WTC11 (cell line): ENCODE results near the gene NPEPL1. TPM values are rescaled to one million over a fixed set of nuclear protein-coding genes. Genes with fewer than 3 reads are reported as not detected.
A peak's percentile ranks its signal among the peaks of the same experiment; 100 is the strongest.

Experiments used
- ATAC-seq: fragments of 200-7000 bp; cut with Tn5 transposase; 2 replicates; pipeline ENCODE4 v1.10.0; 2021; ENCODE audit warnings: mild to moderate bottlenecking, moderate library complexity
- CTCF ChIA-PET: fragments of 300-600 bp; sonication (Branson Sonifier 250); formaldehyde crosslinking; loops from one replicate; lab custom pipeline; 2021; ENCODE audit warnings: antibody characterized with exemption; lab: Charles Lee
- POLR2A ChIA-PET: fragments of 350-600 bp; sonication (Branson Sonifier 250); formaldehyde crosslinking; loops from one replicate; lab custom pipeline; 2021; ENCODE audit warnings: antibody characterized with exemption; lab: Charles Lee
- DNase-seq: peaks from one replicate; pipeline ENCODE4 v3.0.0; 2021; ENCODE audit warnings: low spot score
- H3K27ac Mint-ChIP-seq: 2 replicates; pipeline ENCODE4 v1.8.0; 2021; ENCODE audit warnings: mixed read lengths
- H3K27me3 Mint-ChIP-seq: 2 replicates; pipeline ENCODE4 v1.8.0; 2021; ENCODE audit warnings: low read depth, mild to moderate bottlenecking, moderate library complexity, mixed read lengths
- H3K36me3 Mint-ChIP-seq: 2 replicates; pipeline ENCODE4 v1.8.0; 2021; ENCODE audit warnings: mixed read lengths
- H3K4me1 Mint-ChIP-seq: 2 replicates; pipeline ENCODE4 v1.8.0; 2022; ENCODE audit warnings: mixed read lengths
- H3K4me3 Mint-ChIP-seq: 2 replicates; pipeline ENCODE4 v1.8.0; 2021; ENCODE audit warnings: mild to moderate bottlenecking, moderate library complexity, mixed read lengths
- H3K9me3 Mint-ChIP-seq: 2 replicates; pipeline ENCODE4 v1.8.0; 2021; ENCODE audit warnings: mixed read lengths
- CREB1 ChIP-seq: sonication (generic); formaldehyde crosslinking; IDR thresholded peaks from 2 replicates; pipeline ENCODE4 v1.8.0; 2023; ENCODE audit warnings: mild to moderate bottlenecking, missing genetic modification reagents
- E2F4 ChIP-seq: sonication (generic); formaldehyde crosslinking; IDR thresholded peaks from 2 replicates; pipeline ENCODE4 v1.8.1; 2022; ENCODE audit warnings: low read depth, mild to moderate bottlenecking, moderate library complexity, missing genetic modification reagents, borderline replicate concordance
- GABPB1 ChIP-seq: sonication (generic); formaldehyde crosslinking; IDR thresholded peaks from 2 replicates; pipeline ENCODE4 v1.8.1; 2023; ENCODE audit warnings: mild to moderate bottlenecking, missing genetic modification reagents
- GTF2I ChIP-seq: fragments of 250-450 bp; sonication (Bioruptor Pico); conservative IDR thresholded peaks from 2 replicates; pipeline ENCODE4 v1.4.0; 2021; ENCODE audit warnings: mild to moderate bottlenecking
- HMGXB4 ChIP-seq: sonication (generic); formaldehyde crosslinking; IDR thresholded peaks from 2 replicates; pipeline ENCODE4 v1.8.1; 2023; ENCODE audit warnings: mild to moderate bottlenecking, moderate library complexity, missing genetic modification reagents
- MXD4 ChIP-seq: fragments of 250-450 bp; sonication (Bioruptor Pico); IDR thresholded peaks from 2 replicates; pipeline ENCODE4 v1.8.0; 2021; ENCODE audit warnings: mild to moderate bottlenecking, moderate library complexity, borderline replicate concordance
- NFYB ChIP-seq: sonication (generic); formaldehyde crosslinking; conservative IDR thresholded peaks from 2 replicates; pipeline ENCODE4 v1.8.0; 2022; ENCODE audit warnings: low read depth, missing genetic modification reagents
- PRRX2 ChIP-seq: fragments of 250-450 bp; sonication (Bioruptor Pico); IDR thresholded peaks from 2 replicates; pipeline ENCODE4 v1.8.0; 2021; ENCODE audit warnings: mild to moderate bottlenecking
- TEAD1 ChIP-seq: sonication (generic); formaldehyde crosslinking; IDR thresholded peaks from 2 replicates; pipeline ENCODE4 v1.8.0; 2022; ENCODE audit warnings: mild to moderate bottlenecking, missing genetic modification reagents
- USF2 ChIP-seq: sonication (generic); formaldehyde crosslinking; IDR thresholded peaks from 2 replicates; pipeline ENCODE4 v1.8.1; 2023; ENCODE audit warnings: mild to moderate bottlenecking, missing genetic modification reagents, moderate library complexity
- ZNF281 ChIP-seq: sonication (generic); formaldehyde crosslinking; IDR thresholded peaks from 2 replicates; pipeline ENCODE4 v1.8.0; 2023; ENCODE audit warnings: mild to moderate bottlenecking, missing genetic modification reagents
- ZNF416 ChIP-seq: fragments of 250-450 bp; sonication (Bioruptor Pico); IDR thresholded peaks from 2 replicates; pipeline ENCODE4 v1.9.0; 2021; ENCODE audit warnings: mild to moderate bottlenecking, inconsistent platforms
- total RNA-seq: library from RNA; stranded (reverse); gene quantifications from 3 replicates; pipeline ENCODE4 v1.2.3, GENCODE V29; 2021
- TF ChIP-seq, protein P1 (sequence below): sonication (generic); formaldehyde crosslinking; IDR thresholded peaks from 2 replicates; pipeline ENCODE4 v1.8.0; 2023; ENCODE audit warnings: missing genetic modification reagents
- TF ChIP-seq, protein P2 (sequence below): fragments of 250-450 bp; sonication (Bioruptor Pico); IDR thresholded peaks from 2 replicates; pipeline ENCODE4 v1.9.0; 2021; ENCODE audit warnings: moderate library complexity, mild to moderate bottlenecking, inconsistent platforms, borderline replicate concordance

NPEPL1 gene
- total RNA-seq, 1 experiment from 2014 or later: 39.9 TPM

- Mint-ChIP-seq H3K27me3 (no peaks in the 10 kb centered on the region), H3K9me3 (peaks cover 4% of the 10 kb centered on the region), H3K36me3 (peaks cover 37% of the 10 kb centered on the region), H3K4me3 (no peak overlapping the region), H3K4me1 (peaks cover 6% of the 10 kb centered on the region), H3K27ac (no peak overlapping the region)
- CTCF ChIA-PET: interaction anchor here (0.7 to 2.0 kb wide), 3 partner anchors 54 to 224 kb away, joined by 4 to 5 read pairs (median 5); partner anchors contain the start of gene STX16
- DNase-seq: no peak
- TF ChIP-seq PRRX2 (no peak), CREB1 (no peak), ZNF416 (CRISPR knock-in tag) (no peak), USF2 (CRISPR knock-in tag) (no peak), MXD4 (CRISPR knock-in tag) (no peak)
- TF ChIP-seq, protein P1, sequence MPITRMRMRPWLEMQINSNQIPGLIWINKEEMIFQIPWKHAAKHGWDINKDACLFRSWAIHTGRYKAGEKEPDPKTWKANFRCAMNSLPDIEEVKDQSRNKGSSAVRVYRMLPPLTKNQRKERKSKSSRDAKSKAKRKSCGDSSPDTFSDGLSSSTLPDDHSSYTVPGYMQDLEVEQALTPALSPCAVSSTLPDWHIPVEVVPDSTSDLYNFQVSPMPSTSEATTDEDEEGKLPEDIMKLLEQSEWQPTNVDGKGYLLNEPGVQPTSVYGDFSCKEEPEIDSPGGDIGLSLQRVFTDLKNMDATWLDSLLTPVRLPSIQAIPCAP (CRISPR knock-in tag): no peak
- POLR2A ChIA-PET: interaction anchor here (0.8 kb wide), 1 partner anchor 133 kb away, joined by 3 read pairs; no protein-coding TSS in a partner anchor
- ATAC-seq: no peak
Measured at GRCh38 chr20:58705208-58705926, 12.8 kb downstream of the NPEPL1 start.

- CTCF ChIA-PET: interaction anchor here (0.7 to 2.0 kb wide), 4 partner anchors 55 to 225 kb away, joined by 4 to 7 read pairs (median 5); partner anchors contain the start of gene STX16
- Mint-ChIP-seq H3K4me1 (0 out of 2 replicates have a peak, but pooled peaks cover 2% of the 10 kb centered on the region), H3K27me3 (no peaks in the 10 kb centered on the region), H3K9me3 (peaks cover 4% of the 10 kb centered on the region), H3K4me3 (no peak overlapping the region), H3K27ac (no peak overlapping the region), H3K36me3 (peaks cover 36% of the 10 kb centered on the region)
- DNase-seq (peak; percentile 3), ATAC-seq (no peak)
- POLR2A ChIA-PET: no interaction called here
- TF ChIP-seq, protein P2, sequence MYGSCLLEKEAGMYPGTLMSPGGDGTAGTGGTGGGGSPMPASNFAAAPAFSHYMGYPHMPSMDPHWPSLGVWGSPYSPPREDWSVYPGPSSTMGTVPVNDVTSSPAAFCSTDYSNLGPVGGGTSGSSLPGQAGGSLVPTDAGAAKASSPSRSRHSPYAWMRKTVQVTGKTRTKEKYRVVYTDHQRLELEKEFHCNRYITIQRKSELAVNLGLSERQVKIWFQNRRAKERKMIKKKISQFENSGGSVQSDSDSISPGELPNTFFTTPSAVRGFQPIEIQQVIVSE: no peak
- TF ChIP-seq HMGXB4 (CRISPR knock-in tag): no peak
- TF ChIP-seq ZNF281 (CRISPR knock-in tag): no peak
- TF ChIP-seq NFYB (CRISPR knock-in tag): no peak
Measured at GRCh38 chr20:58706150-58706892, 13.7 kb downstream of the NPEPL1 start.

GRCh38 chr20:58706975-58707681 lies 14.5 kb downstream of the NPEPL1 start:
- Mint-ChIP-seq H3K4me3 (no peak overlapping the region), H3K4me1 (no peaks in the 10 kb centered on the region), H3K27ac (no peak overlapping the region), H3K27me3 (no peaks in the 10 kb centered on the region), H3K9me3 (peaks cover 4% of the 10 kb centered on the region), H3K36me3 (peaks cover 36% of the 10 kb centered on the region)
- ATAC-seq (no peak), DNase-seq (peak; percentile 8)
- POLR2A ChIA-PET: no interaction called here
- CTCF ChIA-PET: interaction anchor here (1.0 to 2.0 kb wide), 3 partner anchors 56 to 132 kb away, joined by 3 to 7 read pairs (median 5); partner anchors contain the start of gene STX16
- no peak for TF ChIP-seq ZNF281 (CRISPR knock-in tag)
- TF ChIP-seq E2F4: no peak
- TF ChIP-seq, protein P2: no peak
- no peak for TF ChIP-seq GABPB1 (CRISPR knock-in tag)
- TF ChIP-seq TEAD1 (CRISPR knock-in tag): no peak
- no peak for TF ChIP-seq GTF2I (CRISPR knock-in tag)
